MCF 10A (cell line): ENCODE data around the gene NFILZ. TPM values are rescaled to one million over a fixed set of nuclear protein-coding genes. Genes with fewer than 3 reads are reported as not detected.

Source experiments
- BruUV-seq: library from RNA; stranded (reverse); fragments of 400-500 nt; replicated peaks from 2 replicates; lab custom pipeline; 2021; lab: Mats Ljungman, UMichigan
- CTCF ChIA-PET: fragments of 300-600 bp; sonication (Branson Sonifier 250); formaldehyde crosslinking; extraction: SDS; loops from one replicate; lab custom pipeline; 2021; ENCODE audit warnings: antibody characterized with exemption, inconsistent platforms; lab: Yijun Ruan, JAX
- POLR2A ChIA-PET: fragments of 300-600, 350-650 bp; sonication (Branson Sonifier 250); formaldehyde crosslinking; extraction: SDS; loops from one replicate; lab custom pipeline; 2020; ENCODE audit warnings: antibody characterized with exemption, inconsistent platforms; lab: Yijun Ruan, JAX
- DNase-seq: peaks from one replicate; pipeline ENCODE4 v3.0.0-alpha.2; 2018; ENCODE audit not compliant: unreplicated experiment
- H3K27ac Mint-ChIP-seq: one replicate; pipeline ENCODE4 v1.8.0; 2022; ENCODE audit warnings: mild to moderate bottlenecking, low read depth, mixed read lengths; ENCODE audit not compliant: unreplicated experiment
- H3K27me3 Mint-ChIP-seq: one replicate; pipeline ENCODE4 v1.8.0; 2022; ENCODE audit warnings: mixed read lengths; ENCODE audit not compliant: insufficient read depth, unreplicated experiment
- H3K36me3 Mint-ChIP-seq: one replicate; pipeline ENCODE4 v1.8.0; 2022; ENCODE audit warnings: mild to moderate bottlenecking, moderate library complexity, mixed read lengths; ENCODE audit not compliant: insufficient read depth, unreplicated experiment
- H3K4me1 Mint-ChIP-seq: one replicate; pipeline ENCODE4 v1.8.0; 2022; ENCODE audit warnings: mixed read lengths; ENCODE audit not compliant: insufficient read depth, unreplicated experiment
- H3K4me3 Mint-ChIP-seq: one replicate; pipeline ENCODE4 v1.8.0; 2022; ENCODE audit warnings: mild to moderate bottlenecking, moderate library complexity, mixed read lengths; ENCODE audit not compliant: unreplicated experiment
- H3K9me3 Mint-ChIP-seq: one replicate; pipeline ENCODE4 v1.8.0; 2022; ENCODE audit warnings: mixed read lengths; ENCODE audit not compliant: unreplicated experiment
- intact Hi-C: fragments of 100-400 bp; cut with micrococcal nuclease; formaldehyde crosslinking; loops from 2 replicates; pipeline ENCODE4 v1.14.1; 2022
- total RNA-seq: library from RNA; stranded (reverse); gene quantifications from 2 replicates; pipeline ENCODE4 v1.2.3, GENCODE V29; 2022
- TF ChIP-seq, protein P1 (sequence below): fragments of 200-600 bp; IDR thresholded peaks from one replicate; pipeline ENCODE4 v1.8.0; 2022; ENCODE audit warnings: antibody characterized with exemption, mild to moderate bottlenecking; ENCODE audit not compliant: unreplicated experiment

NFILZ gene
- total RNA-seq, 1 experiment from 2014 or later = not detected

DNA sequence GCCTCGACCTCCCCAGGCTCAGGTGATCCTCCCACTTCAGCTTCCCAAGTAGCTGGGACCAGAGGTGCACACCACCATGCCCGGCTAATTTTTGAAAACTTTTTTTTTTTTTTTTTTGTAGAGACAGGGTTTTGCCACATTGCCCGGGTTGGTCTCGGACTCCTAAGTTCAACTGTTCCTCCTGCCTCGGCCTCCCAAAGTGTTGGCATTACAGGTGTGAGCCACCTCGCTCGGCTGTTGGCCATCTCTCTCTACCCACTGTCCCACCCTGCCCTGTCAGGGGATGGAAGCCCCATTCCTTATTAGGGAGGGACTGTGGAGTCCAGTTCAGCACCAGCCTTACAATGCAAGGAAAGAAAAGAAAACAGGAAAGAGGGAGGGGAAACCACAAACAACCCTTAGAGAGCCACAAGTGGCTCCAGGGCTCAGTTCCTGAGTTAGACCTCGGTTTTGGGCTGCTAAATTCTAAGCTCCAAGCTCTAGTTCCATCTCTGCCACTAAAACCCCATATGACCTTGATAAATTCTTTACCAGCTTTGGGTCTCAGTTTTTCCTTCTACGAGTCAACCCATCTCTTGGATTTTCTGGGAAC is 36.5 kb downstream of the NFILZ start:
- Mint-ChIP-seq H3K4me1 (no peaks in the 10 kb centered on the region), H3K27me3 (no peaks in the 10 kb centered on the region), H3K4me3 (no peak overlapping the region), H3K27ac (no peak overlapping the region), H3K9me3 (peaks cover 8% of the 10 kb centered on the region), H3K36me3 (no peaks in the 10 kb centered on the region)
- TF ChIP-seq, protein P1, sequence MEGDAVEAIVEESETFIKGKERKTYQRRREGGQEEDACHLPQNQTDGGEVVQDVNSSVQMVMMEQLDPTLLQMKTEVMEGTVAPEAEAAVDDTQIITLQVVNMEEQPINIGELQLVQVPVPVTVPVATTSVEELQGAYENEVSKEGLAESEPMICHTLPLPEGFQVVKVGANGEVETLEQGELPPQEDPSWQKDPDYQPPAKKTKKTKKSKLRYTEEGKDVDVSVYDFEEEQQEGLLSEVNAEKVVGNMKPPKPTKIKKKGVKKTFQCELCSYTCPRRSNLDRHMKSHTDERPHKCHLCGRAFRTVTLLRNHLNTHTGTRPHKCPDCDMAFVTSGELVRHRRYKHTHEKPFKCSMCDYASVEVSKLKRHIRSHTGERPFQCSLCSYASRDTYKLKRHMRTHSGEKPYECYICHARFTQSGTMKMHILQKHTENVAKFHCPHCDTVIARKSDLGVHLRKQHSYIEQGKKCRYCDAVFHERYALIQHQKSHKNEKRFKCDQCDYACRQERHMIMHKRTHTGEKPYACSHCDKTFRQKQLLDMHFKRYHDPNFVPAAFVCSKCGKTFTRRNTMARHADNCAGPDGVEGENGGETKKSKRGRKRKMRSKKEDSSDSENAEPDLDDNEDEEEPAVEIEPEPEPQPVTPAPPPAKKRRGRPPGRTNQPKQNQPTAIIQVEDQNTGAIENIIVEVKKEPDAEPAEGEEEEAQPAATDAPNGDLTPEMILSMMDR = no peak
- BruUV-seq = no TSS peak
- intact Hi-C loops = no loop called here
- ChIA-PET POLR2A (interaction anchor here (0.7 kb wide), 1 partner anchor 21 kb away, joined by 5 read pairs; no protein-coding TSS in a partner anchor), CTCF (interaction anchor here (1.5 kb wide), 1 partner anchor 13 kb away, joined by 5 read pairs; no protein-coding TSS in a partner anchor)
- DNase-seq = no peak

DNA sequence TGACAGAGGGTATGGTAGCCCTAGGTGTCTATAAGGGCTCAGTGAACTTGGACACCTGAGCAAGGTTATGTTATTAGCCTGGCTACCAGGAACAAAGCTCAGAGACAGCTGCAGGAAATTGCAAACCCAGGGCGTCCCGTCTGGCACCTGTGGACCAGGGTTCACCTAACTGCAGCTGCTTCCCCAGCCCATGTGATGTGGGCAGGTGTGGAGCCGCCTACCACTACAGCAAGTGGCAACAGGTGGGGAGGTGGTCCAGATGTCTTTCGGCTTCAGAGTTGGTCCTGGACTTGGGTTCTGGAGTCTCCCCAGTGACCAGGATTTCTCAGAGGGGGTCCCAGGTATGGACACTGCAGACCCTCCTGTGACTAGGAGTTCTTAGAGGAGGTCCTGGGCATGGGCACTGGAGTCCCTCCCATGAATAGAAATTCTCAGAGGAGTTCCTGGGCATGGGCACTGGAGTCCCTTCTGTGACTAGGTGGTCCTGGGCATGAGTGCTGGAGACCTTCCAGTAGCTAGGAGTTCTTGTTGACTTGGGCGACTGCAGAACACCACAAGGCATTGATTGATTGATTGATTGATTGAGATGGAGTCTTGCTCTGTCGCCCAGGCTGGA is 43.0 kb downstream of the NFILZ start:
- Mint-ChIP-seq H3K4me1 (no peaks in the 10 kb centered on the region), H3K27me3 (no peaks in the 10 kb centered on the region), H3K36me3 (no peaks in the 10 kb centered on the region), H3K4me3 (no peak overlapping the region), H3K9me3 (peaks cover 20% of the 10 kb centered on the region), H3K27ac (no peak overlapping the region)
- BruUV-seq = no TSS peak
- intact Hi-C loops = no loop called here
- DNase-seq = no peak
- POLR2A ChIA-PET = no interaction called here
- TF ChIP-seq, protein P1 = no peak
- CTCF ChIA-PET = no interaction called here

DNA sequence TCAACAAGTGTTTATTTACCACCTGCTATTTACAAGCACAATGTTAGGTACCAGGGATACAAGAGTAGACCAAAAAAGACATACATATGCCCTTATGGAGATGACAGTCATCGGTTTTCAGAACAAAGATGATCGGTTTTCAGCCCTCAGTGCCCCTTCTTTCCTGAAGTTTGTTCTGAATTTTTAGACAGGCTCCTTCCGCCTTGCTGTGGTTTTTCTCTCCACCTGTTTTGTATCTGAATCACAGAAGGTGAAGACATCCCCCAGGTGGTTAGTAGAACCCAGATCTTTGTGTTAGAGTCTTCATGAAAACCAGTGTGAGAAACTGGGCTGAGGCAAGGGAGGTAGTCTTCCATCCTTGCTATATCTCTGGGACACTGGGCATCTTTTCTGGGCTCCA is 44.6 kb downstream of the NFILZ start:
- POLR2A ChIA-PET = no interaction called here
- TF ChIP-seq, protein P1 = no peak

DNA sequence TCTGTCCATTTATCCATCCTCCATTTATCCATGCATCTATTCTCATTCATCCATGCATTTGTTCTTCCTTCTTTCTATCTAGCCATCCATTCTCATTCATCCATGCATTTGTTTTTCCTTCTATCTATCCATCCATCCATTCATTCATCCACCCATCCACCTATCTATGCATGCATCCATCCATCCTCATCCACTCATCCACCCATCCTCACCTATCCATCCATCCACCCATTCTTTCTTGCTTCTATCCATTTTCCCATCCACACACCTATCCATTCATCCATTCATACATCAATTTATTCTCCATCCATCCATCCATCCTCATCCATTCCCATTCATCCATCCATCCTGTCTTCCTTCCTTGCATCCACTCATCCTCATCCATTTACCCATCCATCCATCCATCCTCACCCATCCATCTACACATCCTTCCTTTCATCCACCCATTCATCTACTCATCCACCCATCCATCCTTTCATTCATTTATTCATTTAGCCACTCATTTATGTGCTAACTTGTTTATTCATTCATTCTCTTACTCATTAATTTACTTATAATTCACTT is 47.9 kb downstream of the NFILZ start:
- H3K36me3 Mint-ChIP-seq = no peaks in the 10 kb centered on the region
- intact Hi-C loops = no loop called here
- no peak for DNase-seq
- peaks cover 51% of the 10 kb centered on the region for H3K9me3 Mint-ChIP-seq
- H3K4me1 Mint-ChIP-seq = no peaks in the 10 kb centered on the region
- CTCF ChIA-PET = no interaction called here
- H3K4me3 Mint-ChIP-seq = no peak overlapping the region
- BruUV-seq = no TSS peak
- TF ChIP-seq, protein P1 = no peak
- no peak overlapping the region for H3K27ac Mint-ChIP-seq
- no peaks in the 10 kb centered on the region for H3K27me3 Mint-ChIP-seq
- POLR2A ChIA-PET = no interaction called here

More for the DNA sequence above, 44.6 kb downstream of the NFILZ start:
- intact Hi-C loops = no loop called here
- Mint-ChIP-seq H3K4me1 (no peaks in the 10 kb centered on the region), H3K27me3 (no peaks in the 10 kb centered on the region), H3K27ac (no peak overlapping the region), H3K9me3 (peaks cover 24% of the 10 kb centered on the region), H3K4me3 (no peak overlapping the region), H3K36me3 (no peaks in the 10 kb centered on the region)
- DNase-seq = no peak
- no TSS peak for BruUV-seq
- CTCF ChIA-PET = no interaction called here
